22Rv1 (cell line): ENCODE results near the gene SCEL.

Experiments
- CTCF ChIP-seq: fragments of 450-650 bp; IDR thresholded peaks from 2 replicates; pipeline ENCODE4 v1.5.1; 2017; ENCODE audit warnings: mild to moderate bottlenecking
- ZFX ChIP-seq: fragments of 450-650 bp; IDR thresholded peaks from 2 replicates; pipeline ENCODE4 v1.6.1; 2017; ENCODE audit warnings: antibody characterized with exemption, borderline replicate concordance

- TF ChIP-seq CTCF: no peak
- TF ChIP-seq ZFX: no peak
Measured at GRCh38 chr13:77497835-77498234, 37.7 kb upstream of the SCEL start.
